Gastroesophageal sphincter (tissue), 3 donors: ENCODE measurements around the gene KRT27.

Experiments used
- EP300 ChIP-seq: sonication (generic); formaldehyde crosslinking; IDR thresholded peaks from one replicate; pipeline ENCODE4 v1.6.1; 2017; ENCODE audit warnings: antibody characterized with exemption, mild to moderate bottlenecking
- POLR2A ChIP-seq, 2 donors: fragments of 450-650 bp; IDR thresholded peaks; one replicate each; pipeline ENCODE4 v1.6.1; 2017; ENCODE audit warnings: antibody characterized with exemption in 2 of 2, mild to moderate bottlenecking in 2 of 2, moderate library complexity in 1 of 2
- TF ChIP-seq, protein P1 (sequence below), 4 experiments: fragments of 200-600 bp in 2 of 4; fragments of 450-650 bp in 2 of 4; sonication (generic) in 1 of 4; IDR thresholded peaks; one replicate each; pipeline ENCODE4 v1.5.1; 2017 to 2019; ENCODE audit warnings: antibody characterized with exemption in 4 of 4, mild to moderate bottlenecking in 2 of 4, moderate library complexity in 2 of 4

DNA sequence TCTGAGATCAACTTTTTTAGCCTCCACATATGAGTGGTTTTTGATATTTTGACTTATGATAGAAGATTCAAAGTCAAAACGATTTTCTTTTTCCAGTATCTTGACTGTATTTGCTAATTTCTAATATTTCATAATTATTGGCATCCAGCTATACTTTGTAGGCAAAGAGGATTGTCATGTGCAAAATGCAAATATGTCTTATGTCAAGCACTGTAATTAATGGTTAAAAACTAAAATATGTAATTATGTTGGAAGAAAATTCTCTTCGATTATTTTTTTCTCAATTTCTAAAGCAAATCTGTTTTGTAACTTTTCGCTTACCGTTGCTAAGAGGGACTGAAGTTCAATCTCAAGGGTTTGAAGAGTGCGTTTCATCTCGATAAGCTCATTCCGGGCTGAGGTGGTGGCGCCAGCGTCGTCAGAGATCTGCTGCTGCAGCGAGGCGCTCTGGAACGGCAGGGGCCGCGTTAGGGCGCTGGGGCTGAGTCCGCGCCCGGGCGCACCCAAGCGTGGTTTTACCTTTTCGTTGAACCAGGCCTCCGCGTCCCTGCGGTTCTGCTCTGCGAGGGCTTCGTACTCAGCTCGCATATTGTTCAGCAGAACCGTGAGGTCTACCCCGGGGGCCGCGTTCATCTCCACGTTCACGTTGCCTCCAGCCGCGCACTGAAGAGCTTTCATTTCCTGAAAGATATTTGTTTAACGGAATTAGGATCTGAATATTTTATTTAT, 3.0 kb downstream of the KRT27 start:
- TF ChIP-seq POLR2A (IDR thresholded peaks at IDR 0.05): no peak
- TF ChIP-seq, protein P1, sequence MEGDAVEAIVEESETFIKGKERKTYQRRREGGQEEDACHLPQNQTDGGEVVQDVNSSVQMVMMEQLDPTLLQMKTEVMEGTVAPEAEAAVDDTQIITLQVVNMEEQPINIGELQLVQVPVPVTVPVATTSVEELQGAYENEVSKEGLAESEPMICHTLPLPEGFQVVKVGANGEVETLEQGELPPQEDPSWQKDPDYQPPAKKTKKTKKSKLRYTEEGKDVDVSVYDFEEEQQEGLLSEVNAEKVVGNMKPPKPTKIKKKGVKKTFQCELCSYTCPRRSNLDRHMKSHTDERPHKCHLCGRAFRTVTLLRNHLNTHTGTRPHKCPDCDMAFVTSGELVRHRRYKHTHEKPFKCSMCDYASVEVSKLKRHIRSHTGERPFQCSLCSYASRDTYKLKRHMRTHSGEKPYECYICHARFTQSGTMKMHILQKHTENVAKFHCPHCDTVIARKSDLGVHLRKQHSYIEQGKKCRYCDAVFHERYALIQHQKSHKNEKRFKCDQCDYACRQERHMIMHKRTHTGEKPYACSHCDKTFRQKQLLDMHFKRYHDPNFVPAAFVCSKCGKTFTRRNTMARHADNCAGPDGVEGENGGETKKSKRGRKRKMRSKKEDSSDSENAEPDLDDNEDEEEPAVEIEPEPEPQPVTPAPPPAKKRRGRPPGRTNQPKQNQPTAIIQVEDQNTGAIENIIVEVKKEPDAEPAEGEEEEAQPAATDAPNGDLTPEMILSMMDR (IDR thresholded peaks at IDR 0.05): no peak
- TF ChIP-seq EP300: no peak
